H1 (cell line): Measurements from ENCODE around the gene NCAPD2. TPM values are rescaled to one million over a fixed set of nuclear protein-coding genes. Genes with fewer than 3 reads are reported as not detected.

ENCODE experiments used
- CTCF ChIA-PET: fragments of 300-600 bp; sonication (Branson Sonifier 250); formaldehyde crosslinking; loops from one replicate; lab custom pipeline; 2021; ENCODE audit not compliant: partially characterized antibody; lab: Charles Lee
- POLR2A ChIA-PET: fragments of 300-600 bp; sonication (Branson Sonifier 250); formaldehyde crosslinking; loops from one replicate; lab custom pipeline; 2021; ENCODE audit warnings: inconsistent platforms; ENCODE audit not compliant: partially characterized antibody; lab: Charles Lee
- DNase-seq, 2 experiments: peaks; one replicate each; pipeline versions ENCODE4 v3.0.0 to v3.0.0-alpha.2; 2010 to 2022; ENCODE audit warnings: low spot score in 2 of 2, low read depth in 1 of 2, mixed read lengths in 1 of 2
- FAIRE-seq: peaks from 2 replicates; lab custom pipeline; 2011; peaks lifted over from hg19 to GRCh38; lab: Jason Lieb, UNC
- H2AFZ ChIP-seq: 2 replicates; pipeline ENCODE4 v1.8.1; 2012; ENCODE audit warnings: low read length, inconsistent platforms
- H2AK5ac ChIP-seq: 2 replicates; pipeline ENCODE4 v1.6.1; 2013; ENCODE audit warnings: low read depth, low read length
- H2BK120ac ChIP-seq: replicated peaks from 2 replicates; pipeline ENCODE3; 2013; ENCODE audit warnings: low read depth, low read length, inconsistent platforms
- H2BK12ac ChIP-seq: 2 replicates; pipeline ENCODE4 v1.6.1; 2013; ENCODE audit warnings: low read depth, low read length
- H2BK15ac ChIP-seq: 2 replicates; pipeline ENCODE4 v1.6.1; 2013; ENCODE audit warnings: low read length
- H2BK20ac ChIP-seq: 2 replicates; pipeline ENCODE4 v1.6.1; 2013; ENCODE audit warnings: low read length
- H2BK5ac ChIP-seq: 2 replicates; pipeline ENCODE4 v1.6.1; 2013; ENCODE audit warnings: low read depth, low read length
- H3K14ac ChIP-seq: 2 replicates; pipeline ENCODE4 v1.6.1; 2013; ENCODE audit warnings: inconsistent platforms; ENCODE audit not compliant: insufficient read length
- H3K18ac ChIP-seq: 2 replicates; pipeline ENCODE4 v1.6.1; 2013; ENCODE audit warnings: low read length; ENCODE audit errors: extremely low read depth
- H3K23ac ChIP-seq: 2 replicates; pipeline ENCODE4 v1.6.1; 2013; ENCODE audit warnings: inconsistent platforms; ENCODE audit not compliant: insufficient read length
- H3K23me2 ChIP-seq: 2 replicates; pipeline ENCODE4 v1.6.1; 2013; ENCODE audit warnings: low read depth, low read length
- H3K27ac ChIP-seq: 2 replicates; pipeline ENCODE4 v1.6.1; 2011; ENCODE audit warnings: low read depth, low read length, inconsistent platforms
- H3K27me3 ChIP-seq, 4 experiments: replicated peaks in 1 of 4; 1 replicate in 1 of 4; 2 replicates in 3 of 4; pipeline versions ENCODE4 v1.6.1 to v1.8.1; 2011 to 2013; ENCODE audit warnings: low read length in 3 of 4, mild to moderate bottlenecking in 3 of 4, inconsistent platforms in 2 of 4, mixed read lengths in 2 of 4, moderate library complexity in 1 of 4; ENCODE audit not compliant: control insufficient read depth in 3 of 4, insufficient read depth in 3 of 4; ENCODE audit errors: extremely low read depth in 1 of 4
- H3K36me3 ChIP-seq, 4 experiments: 2 replicates each; pipeline versions ENCODE4 v1.6.1 to v1.8.1; 2011 to 2013; ENCODE audit warnings: mild to moderate bottlenecking in 4 of 4, low read length in 3 of 4, moderate library complexity in 2 of 4, control low read depth in 1 of 4, inconsistent platforms in 1 of 4; ENCODE audit not compliant: insufficient read depth in 4 of 4, control insufficient read depth in 2 of 4
- H3K4ac ChIP-seq: replicated peaks from 2 replicates; pipeline ENCODE3; 2013; ENCODE audit warnings: low read length, low read depth, mixed read lengths, inconsistent platforms; ENCODE audit not compliant: insufficient read length
- H3K4me1 ChIP-seq, 4 experiments: replicated peaks in 1 of 4; 1 replicate in 1 of 4; 2 replicates in 3 of 4; pipeline versions ENCODE4 v1.6.1 to v1.8.1; 2011 to 2013; ENCODE audit warnings: low read length in 3 of 4, inconsistent platforms in 2 of 4, mixed read lengths in 1 of 4; ENCODE audit not compliant: insufficient read depth in 4 of 4, control insufficient read depth in 3 of 4
- H3K4me2 ChIP-seq, 2 experiments: 2 replicates each; pipeline versions ENCODE4 v1.6.1 to v1.8.1; 2011 to 2013; ENCODE audit warnings: low read depth in 2 of 2, low read length in 2 of 2, control low read depth in 1 of 2, inconsistent platforms in 1 of 2, mild to moderate bottlenecking in 1 of 2; ENCODE audit not compliant: insufficient read depth in 1 of 2
- H3K4me3 ChIP-seq, 4 experiments: fragments of 200-600, 300-600 bp in 1 of 4; sonication (generic), shearing (Covaris generic), sonication (Bioruptor Twin) in 1 of 4; 2 replicates each; pipeline versions ENCODE4 v1.5.1 to v1.8.1; 2011 to 2016; ENCODE audit warnings: low read length in 4 of 4, low read depth in 3 of 4, control low read depth in 2 of 4, inconsistent platforms in 2 of 4, mild to moderate bottlenecking in 2 of 4, mixed read lengths in 1 of 4, moderate library complexity in 1 of 4; ENCODE audit not compliant: insufficient read depth in 2 of 4; ENCODE audit errors: extremely low read depth in 1 of 4
- H3K56ac ChIP-seq: replicated peaks from 2 replicates; pipeline ENCODE3; 2013; ENCODE audit warnings: low read depth, mild to moderate bottlenecking, mixed read lengths, low read length, inconsistent platforms; ENCODE audit not compliant: insufficient read length
- H3K79me1 ChIP-seq: 2 replicates; pipeline ENCODE4 v1.6.1; 2013; ENCODE audit warnings: low read depth, low read length, control low read depth
- H3K79me2 ChIP-seq, 2 experiments: 2 replicates each; pipeline versions ENCODE4 v1.6.1 to v1.8.1; 2012 to 2013; ENCODE audit warnings: low read length in 2 of 2, mild to moderate bottlenecking in 2 of 2, inconsistent platforms in 1 of 2; ENCODE audit not compliant: insufficient read depth in 2 of 2, control insufficient read depth in 1 of 2
- H3K9ac ChIP-seq, 4 experiments: replicated peaks in 1 of 4; 1 replicate in 1 of 4; 2 replicates in 3 of 4; pipeline versions ENCODE4 v1.6.1 to v1.8.1; 2011 to 2013; ENCODE audit warnings: low read depth in 3 of 4, low read length in 3 of 4, control low read depth in 2 of 4, mild to moderate bottlenecking in 2 of 4, moderate library complexity in 2 of 4, inconsistent platforms in 1 of 4; ENCODE audit errors: extremely low read depth in 1 of 4
- H3K9me3 ChIP-seq, 2 experiments: 2 replicates each; pipeline versions ENCODE4 v1.6.1 to v1.8.1; 2012 to 2013; ENCODE audit warnings: mild to moderate bottlenecking in 2 of 2, moderate library complexity in 2 of 2, control low read depth in 1 of 2, inconsistent platforms in 1 of 2, low read depth in 1 of 2, low read length in 1 of 2, mixed read lengths in 1 of 2; ENCODE audit not compliant: insufficient read depth in 2 of 2
- H4K20me1 ChIP-seq, 2 experiments: replicated peaks in 1 of 2; 2 replicates each; pipeline versions ENCODE3 to v1.8.1; 2011 to 2013; ENCODE audit warnings: inconsistent platforms in 2 of 2, low read length in 2 of 2, mild to moderate bottlenecking in 1 of 2; ENCODE audit not compliant: insufficient read depth in 2 of 2, control insufficient read depth in 1 of 2
- H4K5ac ChIP-seq: 2 replicates; pipeline ENCODE4 v1.6.1; 2013; ENCODE audit warnings: low read length, low read depth, mixed read lengths, inconsistent platforms; ENCODE audit not compliant: insufficient read length
- H4K8ac ChIP-seq: 2 replicates; pipeline ENCODE4 v1.8.0; 2013; ENCODE audit warnings: mild to moderate bottlenecking, moderate library complexity, low read length, inconsistent platforms; ENCODE audit not compliant: insufficient read depth; ENCODE audit errors: extremely low read depth
- H4K91ac ChIP-seq: replicated peaks from 2 replicates; pipeline ENCODE3; 2013; ENCODE audit warnings: low read length, mixed read lengths, inconsistent platforms; ENCODE audit not compliant: insufficient read length
- CREB1 ChIP-seq: IDR thresholded peaks from 2 replicates; pipeline ENCODE4 v1.6.1; 2012; ENCODE audit warnings: inconsistent platforms
- CTBP2 ChIP-seq: IDR thresholded peaks from 2 replicates; pipeline ENCODE4 v1.7.0; 2011; ENCODE audit warnings: borderline replicate concordance, mild to moderate bottlenecking, moderate library complexity, mixed read lengths, low read length; ENCODE audit not compliant: insufficient read depth, insufficient read length
- EP300 ChIP-seq, 2 experiments: IDR thresholded peaks; 1 replicate in 1 of 2; 2 replicates in 1 of 2; pipeline ENCODE4 v1.6.1; 2011 to 2012; ENCODE audit warnings: low read depth in 2 of 2, low read length in 2 of 2, mild to moderate bottlenecking in 2 of 2, borderline replicate concordance in 1 of 2, inconsistent platforms in 1 of 2, moderate library complexity in 1 of 2
- POLR2AphosphoS5 ChIP-seq: IDR thresholded peaks from 2 replicates; pipeline ENCODE4 v1.6.1; 2011; ENCODE audit warnings: low read depth, low read length
- RFX5 ChIP-seq: IDR thresholded peaks from 2 replicates; pipeline ENCODE4 v1.6.1; 2011; ENCODE audit warnings: low read depth, low read length, improper control_type of control experiment, borderline replicate concordance
- SP2 ChIP-seq: IDR thresholded peaks from 2 replicates; pipeline ENCODE4 v1.6.1; 2012; ENCODE audit warnings: mild to moderate bottlenecking, low read length, inconsistent platforms
- TBP ChIP-seq: IDR thresholded peaks from 2 replicates; pipeline ENCODE4 v1.6.1; 2011; ENCODE audit warnings: low read depth, low read length, improper control_type of control experiment
- TEAD4 ChIP-seq: IDR thresholded peaks from 2 replicates; pipeline ENCODE4 v1.6.1; 2012; ENCODE audit warnings: low read depth, low read length, inconsistent platforms, mixed read lengths
- ZNF274 ChIP-seq: IDR thresholded peaks from 2 replicates; pipeline ENCODE4 v1.7.0; 2012; ENCODE audit warnings: low read length, borderline replicate concordance; ENCODE audit errors: extremely low read depth
- WGBS, 2 experiments: shearing (Covaris generic) in 1 of 2; methylation state at CpG; one replicate each; pipeline versions ENCODE4 v1.1.6 to v1.1.7; 2013 to 2015; ENCODE audit warnings: low lambda C conversion rate in 2 of 2, mixed read lengths in 2 of 2, inconsistent platforms in 1 of 2, low coverage in 1 of 2, missing lambda C conversion rate in 1 of 2; ENCODE audit not compliant: insufficient replicate concordance in 2 of 2, insufficient coverage in 1 of 2, insufficient read length in 1 of 2; ENCODE audit errors: extremely low coverage in 1 of 2, missing lambda C conversion rate in 1 of 2; 5-methylcytosine and 5-hydroxymethylcytosine counted together
- polyA plus RNA-seq, 7 experiments: library from polyadenylated mRNA; depleted of rRNA in 3 of 7; stranded (reverse) in 5 of 7; unstranded in 2 of 7; fragments of >200 nt in 5 of 7; fragments of 200-250 nt in 2 of 7; gene quantifications; 1 replicate in 5 of 7; 2 replicates in 1 of 7; 4 replicates in 1 of 7; pipeline versions ENCODE4 v1.2.1 to v1.2.3, GENCODE V29; 2011 to 2013; ENCODE audit warnings: missing spikeins in 2 of 7, mixed read lengths in 2 of 7
- total RNA-seq: library from RNA; stranded (reverse); fragmentation: NEBNext Ultra II Directional; extraction: Animal tissue kit (Norgen Biotek cat#: 25700); gene quantifications from 2 replicates; pipeline ENCODE4 v1.2.1, GENCODE V29; 2021

Gene NCAPD2
- total and polyA plus RNA-seq, 2 of the 8 experiments (the other 6 are each of a cell fraction or from before 2014, with no cell fraction given) = 55.8 to 132 TPM

GRCh38 chr12:6567112-6567670 is 73.3 kb downstream of the NCAPD2 start:
- Histone ChIP-seq H3K4ac (no peak overlapping the region), H2BK5ac (no peak overlapping the region), H3K23me2 (peaks cover 4% of the 10 kb centered on the region), H3K14ac (no peak overlapping the region), H2BK12ac (no peak overlapping the region), H3K4me2 (peak overlapping the region; percentile 53 to 85), H3K9me3 (no peaks in the 10 kb centered on the region), H2AFZ (no peak overlapping the region), H3K36me3 (peaks cover 31 to 49% (median 40%) of the 10 kb centered on the region in 4 experiments), H4K5ac (no peak overlapping the region), H4K8ac (no peak overlapping the region), H3K4me1 (peaks cover 0 to 8% (median 4%) of the 10 kb centered on the region in 4 experiments; a peak in 5 of 7 replicates), H3K79me1 (no peaks in the 10 kb centered on the region; the same call in 1 of the 2 replicates), H4K20me1 (peaks cover 3 to 9% of the 10 kb centered on the region in 2 experiments), H3K27me3 (no peaks in the 10 kb centered on the region), H4K91ac (no peak overlapping the region), H2AK5ac (no peak overlapping the region), H3K56ac (no peak overlapping the region), H2BK20ac (no peak overlapping the region), H3K4me3 (peak overlapping the region; percentile 62 to 93 (median 92)), H3K9ac (peak overlapping the region in 1 of 4 experiments; percentile 83; a peak in 3 of 7 replicates), H2BK15ac (no peak overlapping the region), H2BK120ac (no peak overlapping the region), H3K27ac (no peak overlapping the region), H3K18ac (no peak overlapping the region), H3K79me2 (peaks cover 0 to 24% of the 10 kb centered on the region in 2 experiments; a peak in 2 of 4 replicates), H3K23ac (no peak overlapping the region)
- ChIA-PET POLR2A (interaction anchor here (0.7 to 24.2 kb wide), 11 partner anchors 11 to 306 kb away, joined by 3 to 665 read pairs (median 4); partner anchors contain the start of genes GAPDH, IFFO1, SPSB2 and VAMP1), CTCF (interaction anchor here (1.0 to 24.5 kb wide), 11 partner anchors 10 to 290 kb away, joined by 3 to 462 read pairs (median 3); partner anchors contain the start of genes GAPDH and IFFO1)
- FAIRE-seq = no peak
- 57% methylated on average over 8 of the region's 8 CpGs; no CpG with 5 or more reads in 1 of the 2 experiments for WGBS, 2 experiments
- no peak for DNase-seq
- no peak for TF ChIP-seq POLR2AphosphoS5
- TF ChIP-seq CREB1 = no peak
- no peak for TF ChIP-seq CTBP2
- no peak for TF ChIP-seq TBP
- TF ChIP-seq EP300 (IDR thresholded peaks at IDR 0.05; ENCODE audit: borderline replicate concordance in 1 of 2, low read depth in 2 of 2, low read length in 2 of 2) = no peak
- no peak for TF ChIP-seq SP2
- no peak for TF ChIP-seq ZNF274
- no peak for TF ChIP-seq RFX5
- no peak for TF ChIP-seq TEAD4
